SU-DHL-6 (cell line): ENCODE results near the gene SRD5A3.
"Not testable (repeated sequence)": the region's sequence is repeated elsewhere in the genome, so short reads cannot be mapped to it uniquely, and the experiment has no call there.

Experiments
- EZH2phosphoT487 ChIP-seq: fragments of 200-600 bp; sonication (generic), shearing (Covaris generic); conservative IDR thresholded peaks from 2 replicates; pipeline ENCODE4 v1.6.1; 2018; ENCODE audit warnings: mild to moderate bottlenecking, antibody characterized with exemption, low read length, moderate library complexity, mixed read lengths
- TF ChIP-seq, protein P1 (sequence below): fragments of 200-600 bp; sonication (generic); IDR thresholded peaks from one replicate; pipeline ENCODE4 v1.5.1; 2017; ENCODE audit warnings: antibody characterized with exemption, mild to moderate bottlenecking, low read length, moderate library complexity; ENCODE audit not compliant: insufficient read depth, poor library complexity, severe bottlenecking

DNA sequence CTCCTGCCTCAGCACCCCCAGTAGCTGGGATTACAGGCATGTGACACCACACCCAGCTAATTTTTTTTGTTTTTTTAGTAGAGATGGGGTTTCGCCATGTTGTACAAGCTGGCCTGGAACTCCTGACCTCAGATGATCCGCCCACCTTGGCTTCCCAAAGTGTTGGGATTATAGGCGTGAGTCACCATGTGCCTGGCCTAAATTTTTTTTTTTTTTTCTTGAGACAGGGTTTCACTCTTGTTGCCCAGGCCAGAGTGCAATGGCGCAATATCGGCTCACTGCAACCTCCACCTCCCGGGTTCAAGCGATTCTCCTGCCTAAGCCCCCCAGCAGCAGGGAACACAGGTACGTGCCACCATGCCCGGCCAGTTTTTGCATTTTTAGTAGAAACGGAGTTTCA, 4.8 kb downstream of the SRD5A3 start:
- TF ChIP-seq, protein P1, sequence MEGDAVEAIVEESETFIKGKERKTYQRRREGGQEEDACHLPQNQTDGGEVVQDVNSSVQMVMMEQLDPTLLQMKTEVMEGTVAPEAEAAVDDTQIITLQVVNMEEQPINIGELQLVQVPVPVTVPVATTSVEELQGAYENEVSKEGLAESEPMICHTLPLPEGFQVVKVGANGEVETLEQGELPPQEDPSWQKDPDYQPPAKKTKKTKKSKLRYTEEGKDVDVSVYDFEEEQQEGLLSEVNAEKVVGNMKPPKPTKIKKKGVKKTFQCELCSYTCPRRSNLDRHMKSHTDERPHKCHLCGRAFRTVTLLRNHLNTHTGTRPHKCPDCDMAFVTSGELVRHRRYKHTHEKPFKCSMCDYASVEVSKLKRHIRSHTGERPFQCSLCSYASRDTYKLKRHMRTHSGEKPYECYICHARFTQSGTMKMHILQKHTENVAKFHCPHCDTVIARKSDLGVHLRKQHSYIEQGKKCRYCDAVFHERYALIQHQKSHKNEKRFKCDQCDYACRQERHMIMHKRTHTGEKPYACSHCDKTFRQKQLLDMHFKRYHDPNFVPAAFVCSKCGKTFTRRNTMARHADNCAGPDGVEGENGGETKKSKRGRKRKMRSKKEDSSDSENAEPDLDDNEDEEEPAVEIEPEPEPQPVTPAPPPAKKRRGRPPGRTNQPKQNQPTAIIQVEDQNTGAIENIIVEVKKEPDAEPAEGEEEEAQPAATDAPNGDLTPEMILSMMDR, result not testable (repeated sequence)
- not testable (repeated sequence) for TF ChIP-seq EZH2phosphoT487
